ENCODE data around the gene PPAN.

PPAN gene

GRCh38 chr19:10113964-10114650 is 7.9 kb downstream of the PPAN start:
- DNase-seq (ENCODE audit: low read depth) = no peak

GRCh38 chr19:10114651-10115391 is 8.7 kb downstream of the PPAN start:
- DNase-seq (ENCODE audit: low read depth) = no peak

- no peak for DNase-seq (ENCODE audit: low read depth)
Observed at GRCh38 chr19:10115392-10116084, 9.4 kb downstream of the PPAN start.

- no peak for DNase-seq (ENCODE audit: low read depth)
Observed at GRCh38 chr19:10116085-10116865, 10.1 kb downstream of the PPAN start.

- no peak for DNase-seq (ENCODE audit: low read depth)
Observed at GRCh38 chr19:10116866-10117616, 10.9 kb downstream of the PPAN start.

- DNase-seq (ENCODE audit: low read depth) = no peak
Observed at GRCh38 chr19:10118960-10119359, 12.8 kb downstream of the PPAN start.

GRCh38 chr19:10120538-10121189 is 14.5 kb downstream of the PPAN start:
- DNase-seq (ENCODE audit: low read depth) = no peak

- DNase-seq (ENCODE audit: low read depth) = no peak
Observed at GRCh38 chr19:10122045-10122444, 15.9 kb downstream of the PPAN start.

- no peak for DNase-seq (ENCODE audit: low read depth)
Observed at GRCh38 chr19:10124429-10124828, 18.3 kb downstream of the PPAN start.

GRCh38 chr19:10126213-10126639 is 20.1 kb downstream of the PPAN start:
- DNase-seq (ENCODE audit: low read depth) = no peak

- DNase-seq (ENCODE audit: low read depth) = no peak
Observed at GRCh38 chr19:10132905-10133304, 26.7 kb downstream of the PPAN start.

- DNase-seq (ENCODE audit: low read depth) = no peak
Observed at GRCh38 chr19:10133596-10133995, 27.4 kb downstream of the PPAN start.

GRCh38 chr19:10134040-10134439 is 27.9 kb downstream of the PPAN start:
- DNase-seq (ENCODE audit: low read depth) = no peak

GRCh38 chr19:10135551-10136334 is 29.6 kb downstream of the PPAN start:
- DNase-seq (ENCODE audit: low read depth) = no peak

- no peak for DNase-seq (ENCODE audit: low read depth)
Observed at GRCh38 chr19:10136936-10137335, 30.8 kb downstream of the PPAN start.

GRCh38 chr19:10137751-10138682 is 31.9 kb downstream of the PPAN start:
- no peak for DNase-seq (ENCODE audit: low read depth)

GRCh38 chr19:10138879-10139795 is 33.0 kb downstream of the PPAN start:
- no peak for DNase-seq (ENCODE audit: low read depth)

- no peak for DNase-seq (ENCODE audit: low read depth)
Observed at GRCh38 chr19:10139952-10140351, 33.8 kb downstream of the PPAN start.

Measured in stimulated activated CD8-positive, alpha-beta memory T cell treated with anti-CD3 and anti-CD28 coated beads, Interleukin-15, amount 100 ng/mL, for 24 hours (primary cell).